OCI-LY7 (cell line): ENCODE data around the gene PSMD2. TPM values are rescaled to one million over a fixed set of nuclear protein-coding genes. Genes with fewer than 3 reads are reported as not detected.
A peak's percentile ranks its signal among the peaks of the same experiment; 100 is the strongest.

Experiments used
- BruUV-seq: library from RNA; stranded (reverse); fragments of 400-500 nt; replicated peaks from 2 replicates; lab custom pipeline; 2021; lab: Mats Ljungman, UMichigan
- CTCF ChIA-PET: fragments of 300-600 bp; sonication (Branson Sonifier 250); formaldehyde crosslinking; loops from one replicate; lab custom pipeline; 2022; ENCODE audit warnings: antibody characterized with exemption; ENCODE audit not compliant: unreplicated experiment; lab: Charles Lee
- POLR2A ChIA-PET: fragments of 300-600 bp; sonication (Branson Sonifier 250); formaldehyde crosslinking; loops from one replicate; lab custom pipeline; 2022; ENCODE audit warnings: antibody characterized with exemption; lab: Charles Lee
- DNase-seq: peaks from one replicate; pipeline ENCODE4 v3.0.0-alpha.2; 2015; ENCODE audit warnings: low spot score
- H2AFZ ChIP-seq: fragments of 200-600 bp; sonication (generic), shearing (Covaris generic); 2 replicates; pipeline ENCODE4 v1.6.1; 2014; ENCODE audit warnings: mild to moderate bottlenecking, antibody characterized with exemption, low read length, moderate library complexity
- H3K27ac ChIP-seq: fragments of 200-600 bp; sonication (generic); 2 replicates; pipeline ENCODE4 v1.5.1; 2014; ENCODE audit warnings: mixed run types, low read depth, mild to moderate bottlenecking, moderate library complexity, low read length, inconsistent platforms; ENCODE audit not compliant: poor library complexity, severe bottlenecking
- H3K36me3 ChIP-seq: fragments of 200-600 bp; sonication (generic); 2 replicates; pipeline ENCODE4 v1.6.1; 2014; ENCODE audit warnings: mild to moderate bottlenecking, antibody characterized with exemption, low read length, moderate library complexity, mixed read lengths; ENCODE audit not compliant: insufficient read depth
- H3K4me1 ChIP-seq: fragments of 200-600 bp; sonication (generic); 2 replicates; pipeline ENCODE4 v1.5.1; 2014; ENCODE audit warnings: mild to moderate bottlenecking, low read length; ENCODE audit not compliant: insufficient read depth, poor library complexity, severe bottlenecking
- H3K4me2 ChIP-seq: fragments of 200-600 bp; sonication (generic); 2 replicates; pipeline ENCODE4 v1.6.1; 2014; ENCODE audit warnings: mild to moderate bottlenecking, low read length
- H3K4me3 ChIP-seq: fragments of 200-600 bp; sonication (generic); 2 replicates; pipeline ENCODE4 v1.5.1; 2014; ENCODE audit warnings: mild to moderate bottlenecking, low read depth, low read length; ENCODE audit not compliant: poor library complexity, severe bottlenecking
- H3K79me2 ChIP-seq: fragments of 200-600 bp; sonication (generic); 2 replicates; pipeline ENCODE4 v1.6.1; 2016; ENCODE audit warnings: low read depth, mild to moderate bottlenecking, low read length, moderate library complexity, mixed read lengths; ENCODE audit not compliant: insufficient read depth
- H3K9me2 ChIP-seq: fragments of 200-600 bp; sonication (generic); 2 replicates; pipeline ENCODE4 v1.6.1; 2016; ENCODE audit warnings: mild to moderate bottlenecking, low read length, mixed read lengths; ENCODE audit not compliant: insufficient read depth
- H3K9me3 ChIP-seq: fragments of 200-600 bp; sonication (generic); 2 replicates; pipeline ENCODE4 v1.6.1; 2014; ENCODE audit warnings: mild to moderate bottlenecking, mixed run types, low read length, mixed read lengths
- H4K20me1 ChIP-seq: fragments of 200-600 bp; sonication (generic); 2 replicates; pipeline ENCODE4 v1.6.1; 2014; ENCODE audit warnings: mild to moderate bottlenecking, antibody characterized with exemption, low read length, moderate library complexity, mixed read lengths; ENCODE audit not compliant: insufficient read depth
- CTCF ChIP-seq: fragments of 200-600 bp; sonication (generic); conservative IDR thresholded peaks from 2 replicates; pipeline ENCODE4 v1.5.1; 2014; ENCODE audit warnings: mild to moderate bottlenecking, antibody characterized with exemption, low read length, moderate library complexity, mixed read lengths
- EZH2phosphoT487 ChIP-seq: fragments of 200-600 bp; sonication (generic); IDR thresholded peaks from 2 replicates; pipeline ENCODE4 v1.6.1; 2018; ENCODE audit warnings: low read depth, borderline replicate concordance, mild to moderate bottlenecking, mixed run types, antibody characterized with exemption, low read length, moderate library complexity, mixed read lengths
- intact Hi-C: fragments of 100-400 bp; cut with micrococcal nuclease; formaldehyde crosslinking; loops from one replicate; pipeline ENCODE4 v1.10.0; 2022; ENCODE audit not compliant: unreplicated experiment
- total RNA-seq, 2 experiments: library from RNA; depleted of rRNA in 1 of 2; stranded (reverse); fragments of >200 nt in 1 of 2; shearing (Covaris generic) in 1 of 2; gene quantifications; 2 replicates each; pipeline ENCODE4 v1.2.3, GENCODE V29; 2014 to 2022

The PSMD2 gene
- total RNA-seq, 2 experiments from 2014 or later, result 158 to 219 TPM

DNA sequence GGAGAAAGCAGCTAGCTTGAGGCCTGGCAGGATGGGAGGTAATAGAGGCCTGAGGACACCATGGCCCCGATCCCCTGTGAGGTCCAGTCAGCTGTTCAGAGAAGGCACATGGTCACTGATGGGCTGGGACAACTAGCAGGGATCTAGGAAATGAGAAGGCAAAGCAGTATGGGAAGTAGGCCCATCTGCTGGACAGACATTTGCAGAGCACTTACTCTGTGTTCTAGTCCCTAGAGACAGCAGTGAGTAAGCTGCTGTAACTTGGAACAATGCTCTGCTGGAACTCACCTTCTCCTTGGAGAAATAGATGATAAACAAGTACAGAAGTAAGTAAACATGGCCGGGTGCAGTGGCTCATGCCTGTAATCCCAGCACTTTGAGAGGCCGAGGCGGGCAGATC is 16.1 kb upstream of the PSMD2 start:
- POLR2A ChIA-PET, result no interaction called here
- Histone ChIP-seq H3K79me2 (no peaks in the 10 kb centered on the region), H3K36me3 (no peaks in the 10 kb centered on the region), H2AFZ (no peak overlapping the region), H3K9me2 (no peaks in the 10 kb centered on the region), H4K20me1 (no peaks in the 10 kb centered on the region), H3K4me3 (no peak overlapping the region), H3K4me2 (no peak overlapping the region), H3K9me3 (no peaks in the 10 kb centered on the region), H3K4me1 (no peaks in the 10 kb centered on the region), H3K27ac (no peak overlapping the region)
- DNase-seq, result no peak
- CTCF ChIA-PET, result no interaction called here
- intact Hi-C loops, result no loop called here
- TF ChIP-seq CTCF (no peak), EZH2phosphoT487 (no peak)
- no TSS peak for BruUV-seq

DNA sequence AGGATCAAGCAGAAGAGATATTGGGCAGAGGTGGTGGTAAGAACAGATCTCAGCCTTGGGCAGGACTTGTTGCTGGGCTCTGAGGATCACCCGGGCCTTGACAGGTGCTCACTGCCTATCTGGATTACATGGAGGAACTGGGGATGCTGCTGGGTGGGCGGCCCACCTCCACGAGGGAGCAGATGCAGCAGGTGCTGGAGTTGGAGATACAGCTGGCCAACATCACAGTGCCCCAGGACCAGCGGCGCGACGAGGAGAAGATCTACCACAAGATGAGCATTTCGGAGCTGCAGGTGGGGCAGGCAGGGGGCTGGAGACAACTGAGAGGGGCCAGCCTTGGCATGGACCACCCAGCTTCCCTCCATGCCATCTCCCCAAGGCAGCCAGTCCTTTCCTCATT is 15.4 kb upstream of the PSMD2 start:
- no peak overlapping the region for H3K27ac ChIP-seq
- no peaks in the 10 kb centered on the region for H4K20me1 ChIP-seq
- H3K4me1 ChIP-seq, result no peaks in the 10 kb centered on the region
- no peaks in the 10 kb centered on the region for H3K79me2 ChIP-seq
- no peak overlapping the region for H3K4me2 ChIP-seq
- ChIA-PET POLR2A (interaction anchor here (0.6 to 0.7 kb wide), 2 partner anchors 32 to 63 kb away, joined by 3 to 5 read pairs; no protein-coding TSS in a partner anchor), CTCF (no interaction called here)
- H2AFZ ChIP-seq, result no peak overlapping the region
- intact Hi-C loops, result no loop called here
- DNase-seq, result no peak
- no peak for TF ChIP-seq CTCF
- no peak for TF ChIP-seq EZH2phosphoT487
- H3K9me2 ChIP-seq, result no peaks in the 10 kb centered on the region
- H3K4me3 ChIP-seq, result no peak overlapping the region
- BruUV-seq, result no TSS peak
- no peaks in the 10 kb centered on the region for H3K9me3 ChIP-seq
- H3K36me3 ChIP-seq, result no peaks in the 10 kb centered on the region

DNA sequence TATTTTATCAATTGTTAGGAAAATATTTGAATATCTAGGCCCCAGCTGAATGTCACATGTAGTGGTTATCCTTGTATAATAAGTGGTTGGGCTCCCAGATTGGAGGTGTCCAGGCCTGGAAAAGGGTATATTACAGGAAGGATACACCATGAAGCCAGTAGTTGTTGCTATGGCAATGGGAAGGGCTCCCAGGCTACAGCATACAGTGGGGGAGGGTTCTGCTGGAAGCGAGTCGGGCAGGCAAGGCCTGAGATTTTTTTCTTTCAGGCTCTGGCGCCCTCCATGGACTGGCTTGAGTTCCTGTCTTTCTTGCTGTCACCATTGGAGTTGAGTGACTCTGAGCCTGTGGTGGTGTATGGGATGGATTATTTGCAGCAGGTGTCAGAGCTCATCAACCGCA is 14.3 kb upstream of the PSMD2 start:
- intact Hi-C loops, result loop anchor here (5.0 kb wide), 1 partner anchor 32 kb away; no protein-coding TSS in a partner anchor
- Histone ChIP-seq H3K27ac (no peak overlapping the region), H3K9me2 (no peaks in the 10 kb centered on the region), H4K20me1 (no peaks in the 10 kb centered on the region), H3K9me3 (no peaks in the 10 kb centered on the region), H3K36me3 (no peaks in the 10 kb centered on the region), H2AFZ (no peak overlapping the region), H3K79me2 (no peaks in the 10 kb centered on the region), H3K4me1 (no peaks in the 10 kb centered on the region), H3K4me3 (no peak overlapping the region), H3K4me2 (no peak overlapping the region)
- no TSS peak for BruUV-seq
- DNase-seq, result peak; percentile 47
- ChIA-PET POLR2A (no interaction called here), CTCF (no interaction called here)
- TF ChIP-seq CTCF, result peak; percentile 66
- no peak for TF ChIP-seq EZH2phosphoT487
